HK-2 (cell line): ENCODE data around the gene IL9.
"Not testable (repeated sequence)": the region's sequence is repeated elsewhere in the genome, so short reads cannot be mapped to it uniquely, and the experiment has no call there.

Experiments used
- DNase-seq: peaks from one replicate; pipeline ENCODE4 v3.0.0-alpha.2; 2018; ENCODE audit not compliant: unreplicated experiment

The IL9 gene

DNA sequence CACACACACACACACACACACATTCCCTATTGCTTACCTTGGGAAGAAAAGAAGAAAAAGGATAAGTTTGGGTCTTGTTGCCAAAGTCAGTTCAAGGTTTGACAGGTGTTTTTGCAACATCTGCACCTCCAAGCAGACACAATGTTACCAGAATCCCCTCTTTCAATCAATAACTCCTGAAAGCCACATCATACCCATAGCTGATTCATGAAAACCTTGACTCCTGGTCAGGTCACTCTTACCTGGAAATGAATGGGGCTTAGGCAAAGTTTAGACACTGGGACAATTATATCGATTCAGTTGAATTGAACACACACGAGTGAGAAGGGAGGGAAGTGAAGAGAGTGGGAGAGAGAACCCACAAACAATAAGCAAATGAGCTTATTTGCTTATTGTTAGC, 27.0 kb downstream of the IL9 start:
- DNase-seq: no peak

DNA sequence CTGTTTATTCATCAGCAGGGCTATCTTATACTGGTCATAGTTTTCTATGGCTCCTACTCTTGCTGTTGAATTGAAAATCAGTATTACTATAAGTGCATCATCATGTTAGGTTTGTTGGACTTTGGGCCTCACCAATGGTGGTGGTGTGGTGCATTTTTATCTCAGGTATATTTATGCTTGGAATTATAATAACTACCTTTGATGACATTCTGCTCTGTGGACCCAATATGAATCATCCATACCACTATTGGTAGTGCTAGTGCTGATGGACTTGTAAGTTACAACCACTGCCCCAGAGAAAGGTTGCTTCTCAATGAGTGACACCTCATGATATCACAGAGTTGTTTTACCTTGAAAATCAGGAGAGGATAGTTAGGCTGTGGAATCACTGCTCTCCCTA, 28.0 kb downstream of the IL9 start:
- DNase-seq: no peak

GRCh38 chr5:135866016-135866415, 29.6 kb downstream of the IL9 start:
- DNase-seq: no peak

DNA sequence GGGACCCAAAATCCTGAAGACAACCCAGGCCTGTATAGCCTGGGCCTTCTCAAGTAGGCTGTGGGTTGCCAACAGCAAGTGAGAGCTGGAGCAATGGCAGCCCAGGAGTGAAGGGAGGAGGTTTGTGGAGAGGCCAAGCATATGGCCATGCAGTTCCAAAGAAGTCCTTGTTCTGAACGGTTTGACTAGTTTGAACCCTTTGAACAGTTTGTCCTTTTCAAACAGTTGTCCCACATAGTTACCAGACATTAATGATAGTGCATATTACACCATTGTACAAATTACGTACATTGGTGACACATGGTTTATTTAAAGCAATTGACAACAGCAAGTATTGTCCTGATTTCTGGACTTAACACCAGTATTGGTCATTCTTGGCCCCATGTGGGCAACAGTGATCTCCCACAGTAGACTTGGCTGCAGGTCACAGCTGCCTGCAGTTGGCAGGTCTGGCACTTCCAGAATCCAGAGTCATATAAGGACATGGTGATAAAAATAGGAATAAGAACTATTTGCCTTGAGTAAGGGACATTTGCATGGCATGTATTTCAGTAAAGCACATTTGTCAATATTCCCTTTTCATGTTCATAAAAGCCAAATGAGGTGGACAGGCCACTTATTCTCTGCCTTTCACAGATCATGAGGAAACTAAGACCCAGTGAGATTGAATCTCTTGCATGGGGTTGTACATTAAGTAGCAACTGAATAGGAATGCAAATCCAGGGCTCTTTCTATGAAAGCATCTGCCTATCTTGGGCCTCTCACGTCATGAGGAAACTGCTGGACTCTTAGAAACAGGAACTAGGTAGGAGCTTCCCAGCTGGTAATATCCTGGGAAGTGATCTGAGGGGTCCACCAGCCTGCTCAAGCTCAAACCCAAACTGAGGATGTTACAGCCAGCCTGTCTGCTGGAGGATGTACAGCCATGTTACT, 30.9 kb downstream of the IL9 start:
- no peak for DNase-seq

GRCh38 chr5:135862744-135863143, 32.9 kb downstream of the IL9 start:
- no peak for DNase-seq

DNA sequence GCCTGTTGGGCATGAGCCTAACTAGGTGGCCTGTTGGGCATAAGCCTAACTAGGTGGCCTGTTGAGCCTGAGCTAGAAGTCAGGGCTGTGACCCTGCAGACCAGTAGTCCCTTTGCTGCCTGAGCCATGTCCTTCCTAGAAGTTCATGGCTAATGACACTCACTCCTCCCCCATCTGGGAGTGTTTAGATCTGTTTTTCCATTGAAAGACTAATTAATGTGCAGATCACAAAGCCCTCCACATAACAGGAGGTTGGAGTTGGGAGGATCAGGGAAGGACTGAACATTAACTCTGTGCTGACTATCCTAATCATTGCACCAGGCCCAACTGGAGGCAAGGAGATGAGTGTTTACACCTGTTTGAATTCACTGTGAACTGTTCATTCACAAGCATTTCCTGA, 33.6 kb downstream of the IL9 start:
- DNase-seq: no peak

- DNase-seq: no peak
These were observed 34.0 kb downstream of the IL9 start for GRCh38 chr5:135861641-135862040.

- no peak for DNase-seq
These were observed 36.0 kb downstream of the IL9 start for GRCh38 chr5:135859641-135860040.

- DNase-seq: not testable (repeated sequence)
These were observed 36.5 kb downstream of the IL9 start for GRCh38 chr5:135859186-135859585.

DNA sequence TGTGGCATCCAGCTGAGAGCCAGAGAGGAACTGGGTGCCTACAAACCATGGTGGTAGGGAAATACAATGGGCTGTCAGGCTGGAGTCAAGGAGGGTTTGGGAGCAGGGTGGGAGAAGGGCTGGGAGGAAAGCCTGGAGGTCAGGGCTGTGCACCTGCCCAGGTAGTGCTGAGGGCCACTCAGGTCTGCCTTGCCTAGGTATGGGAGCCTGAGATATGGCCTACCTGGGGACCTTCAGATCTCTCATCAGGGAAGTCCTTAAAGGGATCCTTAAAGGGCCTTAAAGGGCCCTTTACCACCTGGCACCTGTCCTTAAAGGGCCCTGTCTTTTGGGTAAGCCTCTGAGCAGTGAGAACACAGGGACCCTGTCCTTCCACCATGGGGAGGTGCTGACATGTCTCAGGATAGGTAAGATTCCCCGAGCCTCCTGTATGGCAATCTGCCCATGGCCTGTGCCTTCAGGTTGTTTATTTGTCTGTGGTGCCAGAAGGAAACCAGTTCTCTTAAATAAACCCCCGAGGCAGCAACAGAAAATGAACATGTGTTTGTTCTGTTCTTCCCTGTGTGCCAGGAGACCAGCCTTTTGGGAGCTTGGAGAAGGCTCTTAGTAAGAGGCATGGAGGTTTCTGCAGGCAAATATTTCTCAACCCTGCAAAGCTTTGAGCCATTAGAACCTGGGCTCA, 37.9 kb downstream of the IL9 start:
- DNase-seq: no peak

DNA sequence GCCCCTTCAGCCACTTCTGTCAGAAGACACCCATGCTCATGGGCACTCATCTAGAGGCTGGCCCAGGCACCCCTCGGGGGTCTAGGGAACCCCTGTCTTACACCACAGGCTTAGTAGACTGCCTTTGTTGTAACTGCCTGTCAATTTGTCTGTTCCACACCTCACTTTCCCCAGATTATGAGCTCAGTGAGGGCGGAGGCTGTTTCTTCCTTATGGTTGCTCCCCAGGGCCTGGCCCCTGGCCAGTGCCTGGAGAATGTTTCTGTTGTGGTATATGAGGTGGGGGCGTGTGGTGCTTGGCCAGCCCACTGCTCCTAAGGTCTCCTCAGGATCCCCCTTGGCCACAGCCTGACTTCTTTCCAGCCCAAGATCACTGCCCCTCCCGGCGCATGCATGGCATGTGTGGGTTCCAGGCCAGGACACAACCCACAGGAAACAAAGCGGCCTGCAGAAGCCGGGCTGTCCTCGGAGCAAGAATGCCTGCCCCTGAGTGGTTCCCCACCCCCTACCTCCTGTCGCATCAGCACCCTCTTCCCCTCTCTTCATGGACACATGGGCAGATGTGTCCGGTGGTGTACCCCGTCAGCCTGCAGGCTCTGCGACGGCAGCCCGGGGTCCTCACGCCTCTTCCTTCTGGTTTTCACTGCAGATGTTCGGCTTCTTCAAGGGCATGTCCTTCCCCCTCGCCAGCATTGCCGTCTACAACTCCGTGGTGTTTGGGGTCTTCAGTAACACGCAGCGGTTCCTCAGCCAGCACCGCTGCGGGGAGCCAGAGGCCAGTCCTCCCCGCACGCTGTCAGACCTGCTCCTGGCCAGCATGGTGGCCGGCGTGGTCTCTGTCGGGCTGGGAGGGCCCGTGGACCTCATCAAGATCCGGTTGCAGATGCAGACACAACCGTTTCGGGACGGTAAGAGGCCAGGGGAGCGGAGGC, 43.5 kb downstream of the IL9 start:
- no peak for DNase-seq

- DNase-seq: no peak
These were observed 44.3 kb downstream of the IL9 start for GRCh38 chr5:135851186-135851914.

- DNase-seq: no peak
These were observed 45.0 kb downstream of the IL9 start for GRCh38 chr5:135850671-135851070.

DNA sequence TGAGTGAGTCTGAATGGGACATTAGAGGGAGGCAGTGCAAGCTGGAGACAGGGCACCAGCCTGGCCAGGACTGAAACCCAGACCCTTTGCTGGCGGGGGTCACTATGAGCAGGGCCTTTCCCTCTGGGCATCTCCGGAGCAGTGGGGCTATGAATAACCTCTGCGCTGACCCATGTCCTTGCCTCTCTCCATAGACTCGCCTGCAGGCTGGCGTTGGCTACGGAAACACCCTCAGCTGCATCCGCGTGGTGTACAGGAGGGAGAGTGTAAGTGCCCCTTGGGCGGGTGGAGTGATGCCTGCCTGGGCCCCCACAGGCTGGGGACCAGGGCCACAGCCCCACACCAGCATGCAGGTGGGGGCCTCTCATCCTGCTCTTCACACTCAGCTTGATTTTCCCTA, 45.4 kb downstream of the IL9 start:
- no peak for DNase-seq

GRCh38 chr5:135847976-135848375, 47.7 kb downstream of the IL9 start:
- DNase-seq: no peak

GRCh38 chr5:135846311-135846710, 49.3 kb downstream of the IL9 start:
- no peak for DNase-seq

- DNase-seq: no peak
These were observed 51.9 kb downstream of the IL9 start for GRCh38 chr5:135843571-135844337.

DNA sequence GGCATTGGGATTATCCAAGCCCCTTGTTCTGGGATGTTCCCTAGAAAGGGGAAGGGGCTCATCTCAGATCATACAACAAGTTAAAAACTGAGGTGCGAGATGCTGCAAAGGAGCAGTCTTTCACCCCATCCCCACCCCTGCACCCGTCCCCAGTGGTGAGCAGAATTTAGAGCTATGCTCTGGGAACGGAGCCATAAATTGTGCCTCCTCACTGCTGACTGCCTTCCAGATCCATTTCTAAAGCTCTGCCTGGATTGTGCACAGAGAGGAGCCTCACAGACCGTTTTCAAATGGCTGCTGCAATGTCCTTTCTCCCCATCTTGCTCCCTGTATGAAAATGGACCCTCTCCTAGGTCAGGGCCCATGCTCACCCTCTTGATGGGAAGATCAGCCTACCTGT, 52.9 kb downstream of the IL9 start:
- no peak for DNase-seq
